ENCODE data around the gene IGHMBP2.

GRCh38 chr11:68870470-68870869 lies 33.2 kb upstream of the IGHMBP2 start:
- TF ChIP-seq CTCF (conservative IDR thresholded peaks at IDR 0.05; ENCODE audit: low read depth, low read length) (0 out of 2 replicates have a peak, but pooled peaks have one; percentile 15), EZH2 (IDR thresholded peaks at IDR 0.05; ENCODE audit: borderline replicate concordance, low read depth, low read length, poor library complexity, severe bottlenecking) (no peak)
